Prostate gland (tissue), 2 donors: ENCODE data around the gene TBC1D16.
"Not testable (repeated sequence)": the region's sequence is repeated elsewhere in the genome, so short reads cannot be mapped to it uniquely, and the experiment has no call there.

Source experiments
- POLR2A ChIP-seq: fragments of 450-650 bp; IDR thresholded peaks from one replicate; pipeline ENCODE4 v1.6.1; 2016; ENCODE audit warnings: antibody characterized with exemption, mild to moderate bottlenecking
- TF ChIP-seq, protein P1 (sequence below), 4 experiments: fragments of 200-600 bp in 2 of 4; fragments of 450-650 bp in 2 of 4; sonication (generic) in 2 of 4; IDR thresholded peaks; 1 replicate in 3 of 4; 2 replicates in 1 of 4; pipeline ENCODE4 v1.5.1; 2016 to 2019; ENCODE audit warnings: antibody characterized with exemption in 4 of 4, mild to moderate bottlenecking in 2 of 4, moderate library complexity in 2 of 4

DNA sequence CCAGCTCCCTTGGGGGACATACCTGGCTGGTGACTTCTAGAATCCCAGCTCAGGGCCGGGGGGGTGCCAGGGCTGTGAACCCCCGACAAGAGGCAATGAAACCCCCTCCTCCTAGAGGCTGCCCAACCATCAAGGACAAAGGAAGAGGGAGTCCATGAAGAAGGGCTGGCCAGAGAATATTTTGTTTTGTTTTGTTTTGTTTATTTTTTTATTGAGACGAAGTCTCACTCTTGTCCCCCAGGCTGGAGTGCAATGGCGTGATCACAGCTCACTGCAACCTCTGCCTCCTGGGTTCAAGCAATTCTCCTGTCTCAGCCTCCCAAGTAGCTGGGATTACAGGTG is 41.5 kb downstream of the TBC1D16 start:
- TF ChIP-seq, protein P1, sequence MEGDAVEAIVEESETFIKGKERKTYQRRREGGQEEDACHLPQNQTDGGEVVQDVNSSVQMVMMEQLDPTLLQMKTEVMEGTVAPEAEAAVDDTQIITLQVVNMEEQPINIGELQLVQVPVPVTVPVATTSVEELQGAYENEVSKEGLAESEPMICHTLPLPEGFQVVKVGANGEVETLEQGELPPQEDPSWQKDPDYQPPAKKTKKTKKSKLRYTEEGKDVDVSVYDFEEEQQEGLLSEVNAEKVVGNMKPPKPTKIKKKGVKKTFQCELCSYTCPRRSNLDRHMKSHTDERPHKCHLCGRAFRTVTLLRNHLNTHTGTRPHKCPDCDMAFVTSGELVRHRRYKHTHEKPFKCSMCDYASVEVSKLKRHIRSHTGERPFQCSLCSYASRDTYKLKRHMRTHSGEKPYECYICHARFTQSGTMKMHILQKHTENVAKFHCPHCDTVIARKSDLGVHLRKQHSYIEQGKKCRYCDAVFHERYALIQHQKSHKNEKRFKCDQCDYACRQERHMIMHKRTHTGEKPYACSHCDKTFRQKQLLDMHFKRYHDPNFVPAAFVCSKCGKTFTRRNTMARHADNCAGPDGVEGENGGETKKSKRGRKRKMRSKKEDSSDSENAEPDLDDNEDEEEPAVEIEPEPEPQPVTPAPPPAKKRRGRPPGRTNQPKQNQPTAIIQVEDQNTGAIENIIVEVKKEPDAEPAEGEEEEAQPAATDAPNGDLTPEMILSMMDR (IDR thresholded peaks at IDR 0.05), result not testable (repeated sequence)
- TF ChIP-seq POLR2A, result not testable (repeated sequence)
